ELF-1 (cell line): ENCODE measurements around the gene OR4D1.
A peak's percentile ranks its signal among the peaks of the same experiment; 100 is the strongest.

Experiments used
- DNase-seq: peaks from one replicate; pipeline ENCODE4 v3.0.0-alpha.2; 2016; ENCODE audit warnings: low read depth, low spot score

The OR4D1 gene

GRCh38 chr17:58153671-58154070 lies 5.5 kb downstream of the OR4D1 start:
- no peak for DNase-seq

GRCh38 chr17:58156839-58157803 lies 8.9 kb downstream of the OR4D1 start:
- peak; percentile 66 for DNase-seq

- DNase-seq: no peak
These were observed 10.0 kb downstream of the OR4D1 start for GRCh38 chr17:58158181-58158580.

- no peak for DNase-seq
These were observed 13.4 kb downstream of the OR4D1 start for GRCh38 chr17:58161566-58161965.

GRCh38 chr17:58165981-58166380 lies 17.8 kb downstream of the OR4D1 start:
- no peak for DNase-seq

- DNase-seq: no peak
These were observed 18.5 kb downstream of the OR4D1 start, which contains the start of gene OR4D2 for GRCh38 chr17:58166682-58167081. TSS of gene OR4D2 (plus strand) at chr17:58166982. CDS start at chr17:58169656, 2,674 bp downstream.

- DNase-seq: no peak
These were observed 22.4 kb downstream of the OR4D1 start for GRCh38 chr17:58170622-58171021.

- peak; percentile 65 for DNase-seq
These were observed 24.3 kb downstream of the OR4D1 start for GRCh38 chr17:58172369-58173071.

- no peak for DNase-seq
These were observed 26.7 kb downstream of the OR4D1 start for GRCh38 chr17:58174871-58175270.

- DNase-seq: no peak
These were observed 28.0 kb downstream of the OR4D1 start for GRCh38 chr17:58176200-58176599.

- DNase-seq: no peak
These were observed 33.6 kb downstream of the OR4D1 start for GRCh38 chr17:58181796-58182195.

GRCh38 chr17:58183514-58183913 lies 35.3 kb downstream of the OR4D1 start:
- no peak for DNase-seq

- peak; percentile 89 for DNase-seq
These were observed 36.3 kb downstream of the OR4D1 start for GRCh38 chr17:58184308-58184985.

GRCh38 chr17:58184986-58185761 lies 37.0 kb downstream of the OR4D1 start:
- DNase-seq: no peak

GRCh38 chr17:58186591-58186990 lies 38.4 kb downstream of the OR4D1 start:
- DNase-seq: no peak

- no peak for DNase-seq
These were observed 38.9 kb downstream of the OR4D1 start for GRCh38 chr17:58187063-58187462.

- DNase-seq: no peak
These were observed 39.5 kb downstream of the OR4D1 start for GRCh38 chr17:58187675-58188074.

- no peak for DNase-seq
These were observed 41.4 kb downstream of the OR4D1 start for GRCh38 chr17:58189436-58190146.

- DNase-seq: no peak
These were observed 43.2 kb downstream of the OR4D1 start for GRCh38 chr17:58191241-58191896.

- DNase-seq: no peak
These were observed 44.4 kb downstream of the OR4D1 start, which contains the start of gene EPX for GRCh38 chr17:58192612-58193011. TSS of gene EPX (plus strand) at chr17:58192726. CDS start at chr17:58192847, 121 bp downstream.
